BE2C (cell line): ENCODE results near the gene LRRC74B.
"Not testable (repeated sequence)": the region's sequence is repeated elsewhere in the genome, so short reads cannot be mapped to it uniquely, and the experiment has no call there.

Source experiments
- DNase-seq: peaks from one replicate; pipeline ENCODE4 v3.0.0-alpha.2; 2020
- H3K27me3 ChIP-seq: fragments of 250-450 bp; sonication (Bioruptor Pico); 2 replicates; pipeline ENCODE4 v1.5.1; 2020; ENCODE audit warnings: mild to moderate bottlenecking
- H3K36me3 ChIP-seq: fragments of 250-450 bp; sonication (Bioruptor Pico); 2 replicates; pipeline ENCODE4 v1.5.1; 2020; ENCODE audit warnings: mild to moderate bottlenecking
- H3K4me1 ChIP-seq: fragments of 250-450 bp; sonication (Bioruptor Pico); 2 replicates; pipeline ENCODE4 v1.5.1; 2020
- H3K4me3 ChIP-seq: 2 replicates; pipeline ENCODE4 v1.5.1; 2011; ENCODE audit warnings: low read depth, low read length
- H3K9me3 ChIP-seq: fragments of 250-450 bp; sonication (Bioruptor Pico); 2 replicates; pipeline ENCODE4 v1.5.1; 2020
- CTCF ChIP-seq: IDR thresholded peaks from 2 replicates; pipeline ENCODE4 v1.5.1; 2012; ENCODE audit warnings: mild to moderate bottlenecking, low read depth, low read length

Gene LRRC74B

GRCh38 chr22:21047730-21048129 lies 2.0 kb downstream of the LRRC74B start:
- H3K4me1 ChIP-seq, result peaks cover 7% of the 10 kb centered on the region
- H3K27me3 ChIP-seq, result no peaks in the 10 kb centered on the region
- TF ChIP-seq CTCF, result no peak
- H3K36me3 ChIP-seq, result no peaks in the 10 kb centered on the region
- H3K4me3 ChIP-seq, result no peak overlapping the region
- H3K9me3 ChIP-seq, result no peaks in the 10 kb centered on the region
- DNase-seq, result no peak

- H3K4me3 ChIP-seq, H3K36me3 ChIP-seq, DNase-seq, H3K9me3 ChIP-seq, H3K4me1 ChIP-seq, H3K27me3 ChIP-seq: not testable (repeated sequence)
Measured at GRCh38 chr22:21048448-21048847, 2.7 kb downstream of the LRRC74B start.

- H3K4me1 ChIP-seq, DNase-seq, H3K4me3 ChIP-seq, H3K36me3 ChIP-seq, H3K9me3 ChIP-seq, H3K27me3 ChIP-seq: not testable (repeated sequence)
Measured at GRCh38 chr22:21048965-21049364, 3.2 kb downstream of the LRRC74B start.

- Histone ChIP-seq H3K36me3 (no peaks in the 10 kb centered on the region), H3K27me3 (no peaks in the 10 kb centered on the region), H3K4me3 (no peak overlapping the region), H3K9me3 (no peaks in the 10 kb centered on the region), H3K4me1 (no peaks in the 10 kb centered on the region)
- no peak for TF ChIP-seq CTCF
- no peak for DNase-seq
Measured at GRCh38 chr22:21051145-21051830, 5.5 kb downstream of the LRRC74B start.

GRCh38 chr22:21051831-21052400 lies 6.2 kb downstream of the LRRC74B start:
- TF ChIP-seq CTCF, result no peak
- H3K4me3 ChIP-seq, result no peak overlapping the region
- no peaks in the 10 kb centered on the region for H3K36me3 ChIP-seq
- H3K27me3 ChIP-seq, result no peaks in the 10 kb centered on the region
- H3K9me3 ChIP-seq, result no peaks in the 10 kb centered on the region
- DNase-seq, result no peak
- H3K4me1 ChIP-seq, result no peaks in the 10 kb centered on the region

- Histone ChIP-seq H3K36me3 (no peaks in the 10 kb centered on the region), H3K4me1 (no peaks in the 10 kb centered on the region), H3K27me3 (no peaks in the 10 kb centered on the region), H3K4me3 (no peak overlapping the region), H3K9me3 (no peaks in the 10 kb centered on the region)
- no peak for TF ChIP-seq CTCF
- DNase-seq, result no peak
Measured at GRCh38 chr22:21052715-21053459, 7.1 kb downstream of the LRRC74B start.
